Breast epithelium (tissue), 4 donors: ENCODE measurements around the gene TOP3B. TPM values are rescaled to one million over a fixed set of nuclear protein-coding genes. Genes with fewer than 3 reads are reported as not detected.

Experiments
- DNase-seq, 2 donors: peaks; one replicate each; pipeline ENCODE4 v3.0.0-alpha.2; 2019; ENCODE audit warnings: low spot score in 2 of 2
- H3K27ac ChIP-seq, 2 donors: fragments of 200-600 bp; sonication (generic) in 1 of 2; one replicate each; pipeline ENCODE4 v1.5.1; 2016 to 2019; ENCODE audit warnings: mild to moderate bottlenecking in 1 of 2
- H3K27me3 ChIP-seq, 2 donors: fragments of 200-600 bp; sonication (generic) in 1 of 2; one replicate each; pipeline versions ENCODE4 v1.5.1 to v1.6.0; 2017 to 2019; ENCODE audit warnings: control low read depth in 1 of 2, mild to moderate bottlenecking in 1 of 2
- H3K36me3 ChIP-seq: fragments of 200-600 bp; one replicate; pipeline ENCODE4 v1.5.1; 2019
- H3K4me1 ChIP-seq, 2 donors: fragments of 200-600 bp; sonication (generic); one replicate each; pipeline ENCODE4 v1.5.1; 2016 to 2019; ENCODE audit warnings: control low read depth in 1 of 2
- H3K4me3 ChIP-seq, 3 donors: fragments of 200-600 bp; sonication (generic); 1 replicate in 2 of 3; 2 replicates in 1 of 3; pipeline ENCODE4 v1.5.1; 2016 to 2019; ENCODE audit warnings: mild to moderate bottlenecking in 3 of 3, moderate library complexity in 2 of 3
- H3K9me3 ChIP-seq, 2 donors: fragments of 200-600 bp; sonication (generic) in 1 of 2; one replicate each; pipeline ENCODE4 v1.5.1; 2016 to 2019; ENCODE audit warnings: control low read depth in 1 of 2
- POLR2A ChIP-seq: fragments of 450-650 bp; IDR thresholded peaks from one replicate; pipeline ENCODE4 v1.6.1; 2016; ENCODE audit warnings: antibody characterized with exemption, mild to moderate bottlenecking, moderate library complexity
- POLR2AphosphoS5 ChIP-seq, 3 donors: sonication (generic); formaldehyde crosslinking; IDR thresholded peaks; one replicate each; pipeline ENCODE4 v1.6.1; 2017; ENCODE audit warnings: antibody characterized with exemption in 3 of 3
- intact Hi-C: fragments of 100-400 bp; cut with DNase I; formaldehyde crosslinking; loops from one replicate; pipeline ENCODE4 v1.15.1; 2023; ENCODE audit warnings: low total_unique reads
- total RNA-seq, 3 donors: library from RNA; depleted of rRNA; stranded (reverse); fragments of >200 nt; gene quantifications; one replicate each; pipeline ENCODE4 v1.1.0, GENCODE V29; 2016
- TF ChIP-seq, protein P1 (sequence below), 3 donors: fragments of 450-650 bp; IDR thresholded peaks; one replicate each; pipeline ENCODE4 v1.5.1; 2016 to 2017; ENCODE audit warnings: antibody characterized with exemption in 3 of 3, mild to moderate bottlenecking in 3 of 3, moderate library complexity in 3 of 3

The TOP3B gene
- total RNA-seq, 3 donors from 2014 or later = 20.2 to 34.8 (median 33.1) TPM

DNA sequence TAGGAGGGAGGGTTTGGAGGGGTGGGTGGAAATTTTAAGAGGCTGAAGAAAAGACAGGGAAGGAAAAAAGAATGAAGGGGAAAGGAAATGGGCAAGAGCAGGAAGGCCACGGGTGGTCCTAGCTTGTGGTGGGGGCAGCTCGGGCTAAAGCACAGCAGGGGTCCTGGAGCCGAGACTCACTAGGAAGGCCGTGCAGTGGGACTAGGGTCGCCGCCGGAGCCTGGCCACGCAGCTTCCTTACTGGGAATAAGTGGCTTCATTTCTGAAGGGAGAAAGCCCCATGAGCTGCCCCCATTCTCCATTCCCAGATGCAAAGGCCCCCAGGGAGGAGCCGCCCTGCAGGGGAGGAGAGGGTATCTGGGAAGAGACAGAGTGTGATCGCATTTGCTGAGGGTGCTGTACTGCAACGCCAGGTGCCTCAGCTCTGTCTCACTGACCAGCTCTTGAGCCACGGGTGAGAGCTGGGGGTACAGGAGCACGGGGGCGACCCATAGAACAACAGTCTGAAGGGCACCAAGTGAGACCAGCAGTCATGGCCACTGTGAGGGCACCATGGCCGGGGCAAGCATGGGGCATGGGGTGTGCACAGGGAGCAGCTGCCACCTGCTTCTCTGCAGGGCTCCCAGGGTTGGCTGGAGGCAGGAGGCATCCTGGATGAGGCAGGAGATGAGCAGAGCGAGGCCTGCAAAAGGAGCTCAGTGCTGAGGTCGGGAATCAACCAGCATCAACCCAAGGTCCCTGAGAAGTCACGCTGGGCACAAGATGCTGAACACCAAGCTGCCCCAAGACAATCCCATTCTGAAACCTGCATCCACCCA, 11.6 kb downstream of the TOP3B start:
- intact Hi-C loops = no loop called here

DNA sequence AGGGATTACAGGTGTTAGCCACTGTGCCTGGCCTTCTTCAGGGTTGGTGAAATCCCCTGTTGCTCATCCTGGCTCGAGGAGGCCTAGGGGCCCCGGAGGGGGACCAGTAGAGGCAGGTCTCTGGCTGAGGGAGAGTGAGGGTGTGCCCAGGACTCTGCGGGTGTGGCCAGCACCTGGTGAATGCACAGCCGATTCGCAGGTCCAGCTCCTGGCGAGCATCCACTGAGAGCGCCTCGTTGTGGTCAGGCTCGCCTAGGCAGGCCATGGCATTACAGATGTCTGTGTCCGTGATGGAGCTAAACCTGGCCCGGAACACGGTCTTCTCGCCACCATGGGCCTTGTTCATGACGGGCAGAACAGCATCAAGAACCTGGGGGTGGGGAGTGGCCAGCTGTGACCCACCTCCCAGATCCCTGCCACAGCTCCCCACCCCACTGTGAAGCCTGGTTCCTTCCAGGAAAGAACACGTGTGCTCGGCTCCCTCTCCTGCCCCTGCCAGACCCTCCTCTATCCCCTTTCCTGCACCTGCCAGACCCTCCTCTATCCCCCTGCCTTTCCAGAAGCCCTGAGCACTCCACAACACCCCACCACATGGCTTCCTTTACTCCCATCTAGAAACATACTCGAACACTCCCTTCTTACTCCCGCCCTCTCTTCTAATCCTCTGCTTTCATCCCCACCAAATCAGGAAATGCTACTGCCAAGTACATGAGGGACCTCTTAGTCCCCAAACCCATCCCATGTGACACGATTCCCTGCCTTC, 12.4 kb downstream of the TOP3B start:
- H3K27me3 ChIP-seq = no peaks in the 10 kb centered on the region
- no peak for TF ChIP-seq POLR2AphosphoS5 (IDR thresholded peaks at IDR 0.05)
- no peak for DNase-seq
- intact Hi-C loops = no loop called here
- no peak overlapping the region for H3K27ac ChIP-seq
- no peaks in the 10 kb centered on the region for H3K9me3 ChIP-seq
- peaks cover 17% of the 10 kb centered on the region for H3K36me3 ChIP-seq
- H3K4me3 ChIP-seq = no peak overlapping the region
- no peaks in the 10 kb centered on the region for H3K4me1 ChIP-seq

More for the DNA sequence above, 11.6 kb downstream of the TOP3B start:
- TF ChIP-seq POLR2AphosphoS5 (IDR thresholded peaks at IDR 0.05) (no peak), POLR2A (no peak)
- TF ChIP-seq, protein P1, sequence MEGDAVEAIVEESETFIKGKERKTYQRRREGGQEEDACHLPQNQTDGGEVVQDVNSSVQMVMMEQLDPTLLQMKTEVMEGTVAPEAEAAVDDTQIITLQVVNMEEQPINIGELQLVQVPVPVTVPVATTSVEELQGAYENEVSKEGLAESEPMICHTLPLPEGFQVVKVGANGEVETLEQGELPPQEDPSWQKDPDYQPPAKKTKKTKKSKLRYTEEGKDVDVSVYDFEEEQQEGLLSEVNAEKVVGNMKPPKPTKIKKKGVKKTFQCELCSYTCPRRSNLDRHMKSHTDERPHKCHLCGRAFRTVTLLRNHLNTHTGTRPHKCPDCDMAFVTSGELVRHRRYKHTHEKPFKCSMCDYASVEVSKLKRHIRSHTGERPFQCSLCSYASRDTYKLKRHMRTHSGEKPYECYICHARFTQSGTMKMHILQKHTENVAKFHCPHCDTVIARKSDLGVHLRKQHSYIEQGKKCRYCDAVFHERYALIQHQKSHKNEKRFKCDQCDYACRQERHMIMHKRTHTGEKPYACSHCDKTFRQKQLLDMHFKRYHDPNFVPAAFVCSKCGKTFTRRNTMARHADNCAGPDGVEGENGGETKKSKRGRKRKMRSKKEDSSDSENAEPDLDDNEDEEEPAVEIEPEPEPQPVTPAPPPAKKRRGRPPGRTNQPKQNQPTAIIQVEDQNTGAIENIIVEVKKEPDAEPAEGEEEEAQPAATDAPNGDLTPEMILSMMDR (IDR thresholded peaks at IDR 0.05) = no peak
- H3K36me3 ChIP-seq = peaks cover 17% of the 10 kb centered on the region
- H3K9me3 ChIP-seq = no peaks in the 10 kb centered on the region
- no peak overlapping the region for H3K4me3 ChIP-seq
- H3K27me3 ChIP-seq = no peaks in the 10 kb centered on the region
- DNase-seq = no peak
- H3K4me1 ChIP-seq = no peaks in the 10 kb centered on the region
- H3K27ac ChIP-seq = no peak overlapping the region

DNA sequence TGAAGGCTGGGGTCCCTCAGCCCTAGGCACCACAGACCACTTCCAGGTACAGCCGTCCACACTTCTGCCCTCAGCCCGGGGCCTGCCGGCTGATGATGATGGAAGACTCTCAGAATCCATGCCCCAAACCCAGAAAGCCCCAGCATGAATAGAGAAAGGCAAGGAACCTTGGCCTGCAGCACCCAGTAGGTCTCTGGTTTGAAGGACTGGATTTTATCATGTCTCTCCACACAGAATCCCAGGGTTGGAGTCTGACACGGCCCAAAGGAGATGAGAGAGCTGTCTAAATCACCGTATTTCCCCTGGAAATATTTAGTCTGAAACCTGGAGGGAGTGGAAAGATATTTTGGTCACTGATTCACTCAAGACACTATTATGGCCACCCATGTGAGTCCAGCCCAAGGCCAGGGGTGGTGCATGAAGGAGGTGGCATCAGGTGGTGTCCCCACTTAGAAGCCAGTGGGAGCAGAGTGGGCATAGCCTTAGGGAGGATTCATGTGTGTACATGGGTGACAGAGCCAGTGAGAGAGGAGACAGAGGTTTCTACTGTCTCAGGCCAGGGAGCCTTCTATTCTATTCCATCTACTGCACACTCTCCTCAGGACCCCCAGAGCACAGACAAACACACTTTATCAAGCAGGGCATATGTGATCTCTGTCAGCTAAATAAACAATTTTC, 14.0 kb downstream of the TOP3B start:
- Histone ChIP-seq H3K27ac (no peak overlapping the region), H3K27me3 (no peaks in the 10 kb centered on the region), H3K9me3 (no peaks in the 10 kb centered on the region), H3K4me1 (no peaks in the 10 kb centered on the region), H3K4me3 (no peak overlapping the region), H3K36me3 (peaks cover 27% of the 10 kb centered on the region)
- TF ChIP-seq POLR2AphosphoS5 (IDR thresholded peaks at IDR 0.05) (no peak), POLR2A (no peak)
- TF ChIP-seq, protein P1 (IDR thresholded peaks at IDR 0.05) = no peak
- DNase-seq = no peak
- intact Hi-C loops = no loop called here

DNA sequence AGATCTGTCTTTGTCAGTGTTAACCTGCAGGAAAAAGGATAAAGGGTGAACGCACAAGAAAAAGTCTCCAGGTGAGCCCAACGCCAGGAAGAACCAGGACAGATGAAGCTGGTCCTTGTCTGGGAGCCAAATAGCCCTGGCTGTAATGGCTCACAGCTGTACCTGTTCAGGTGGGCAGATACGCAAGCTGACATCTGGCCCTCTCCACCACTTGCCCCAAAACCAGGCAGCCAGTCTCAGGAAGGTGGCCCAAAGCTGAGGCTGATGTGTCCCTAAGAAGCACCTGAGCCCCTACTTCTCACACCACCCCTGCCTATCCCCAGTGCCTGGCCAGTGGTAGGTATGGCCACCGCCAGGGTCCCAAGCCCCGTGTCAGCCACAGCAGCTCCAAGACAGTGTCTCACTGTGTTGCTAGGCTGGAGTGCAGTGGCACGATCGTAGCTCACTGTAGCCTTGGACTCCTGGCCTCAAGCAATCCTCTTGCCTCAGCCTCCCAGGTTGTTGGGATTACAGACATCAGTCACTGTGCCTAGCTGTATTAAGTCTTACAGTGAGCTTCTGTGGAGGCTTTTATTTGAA, 14.8 kb downstream of the TOP3B start:
- no peaks in the 10 kb centered on the region for H3K27me3 ChIP-seq
- TF ChIP-seq POLR2A (no peak), POLR2AphosphoS5 (IDR thresholded peaks at IDR 0.05) (no peak)
- TF ChIP-seq, protein P1 (IDR thresholded peaks at IDR 0.05) = no peak
- H3K4me1 ChIP-seq = no peaks in the 10 kb centered on the region
- H3K4me3 ChIP-seq = no peak overlapping the region
- peaks cover 27% of the 10 kb centered on the region for H3K36me3 ChIP-seq
- no peak overlapping the region for H3K27ac ChIP-seq
- H3K9me3 ChIP-seq = no peaks in the 10 kb centered on the region
- no peak for DNase-seq
- intact Hi-C loops = no loop called here

DNA sequence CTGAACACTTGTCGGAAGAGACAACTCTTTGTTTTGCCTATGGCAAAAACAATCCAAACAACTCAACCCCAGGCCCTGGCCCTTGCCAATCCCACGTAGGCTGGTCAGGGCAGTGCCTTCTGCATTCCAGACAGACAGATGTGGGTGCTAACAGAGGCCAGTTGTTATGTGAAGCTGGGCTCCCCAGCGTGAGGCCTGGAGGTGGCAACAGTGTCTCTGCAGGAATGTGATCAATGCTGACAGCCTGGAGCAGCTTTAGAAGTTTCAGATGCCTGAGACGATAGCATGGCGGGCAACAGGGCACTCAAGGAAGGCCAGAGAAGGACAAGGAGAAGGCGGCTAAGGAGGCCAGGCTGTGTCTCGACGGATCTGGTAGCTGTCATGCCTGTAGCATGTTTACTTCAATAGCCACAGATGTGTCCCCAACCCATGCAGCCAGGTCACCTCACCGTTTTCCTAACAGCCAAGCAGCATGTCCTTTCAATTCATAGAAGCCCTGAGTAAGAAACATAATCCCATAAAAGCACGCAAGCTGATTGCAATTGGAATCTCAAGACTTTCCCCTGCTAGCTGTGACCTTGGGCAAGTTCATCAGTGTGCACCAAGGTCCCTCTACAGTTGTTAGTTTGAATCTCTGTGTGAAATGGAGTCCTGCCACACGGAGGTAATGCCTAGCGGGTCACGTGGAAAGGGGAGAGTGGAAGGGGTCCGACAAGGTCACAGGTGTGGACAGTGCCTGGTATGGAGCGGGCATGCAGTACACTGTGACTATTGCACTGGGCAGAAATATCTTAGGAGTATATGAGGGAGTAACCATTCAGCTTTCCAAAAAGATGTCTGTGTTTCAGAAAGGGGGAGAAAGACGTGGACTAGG, 15.7 kb downstream of the TOP3B start:
- no peak for DNase-seq
- Histone ChIP-seq H3K27ac (no peak overlapping the region), H3K27me3 (no peaks in the 10 kb centered on the region), H3K4me1 (no peaks in the 10 kb centered on the region), H3K36me3 (peaks cover 27% of the 10 kb centered on the region), H3K9me3 (no peaks in the 10 kb centered on the region), H3K4me3 (no peak overlapping the region)
- TF ChIP-seq, protein P1 (IDR thresholded peaks at IDR 0.05) = no peak
- TF ChIP-seq POLR2A (no peak), POLR2AphosphoS5 (IDR thresholded peaks at IDR 0.05) (no peak)
- intact Hi-C loops = no loop called here
